GM23338 (cell line): ENCODE measurements around the gene TMEM236. TPM values are rescaled to one million over a fixed set of nuclear protein-coding genes. Genes with fewer than 3 reads are reported as not detected.

Source experiments
- ATAC-seq: fragments of 200-7000 bp; cut with Tn5 transposase; 3 replicates; pipeline ENCODE4 v1.9.1; 2020
- DNase-seq: peaks from one replicate; pipeline ENCODE4 v3.0.0-alpha.2; 2015; ENCODE audit warnings: low spot score
- H2AFZ ChIP-seq: fragments of 200-600 bp; sonication (generic); 2 replicates; pipeline ENCODE4 v1.8.0; 2016; ENCODE audit warnings: antibody characterized with exemption, mild to moderate bottlenecking, moderate library complexity
- H3F3A ChIP-seq: fragments of 200-600 bp; sonication (generic); replicated peaks from 2 replicates; pipeline ENCODE4 v1.8.0; 2017; ENCODE audit warnings: antibody characterized with exemption, mixed run types, low read depth
- H3K27ac ChIP-seq: fragments of 200-600 bp; sonication (generic); 2 replicates; pipeline ENCODE4 v1.6.1; 2016; ENCODE audit warnings: low read depth
- H3K27me3 ChIP-seq: fragments of 200-600 bp; sonication (generic); 2 replicates; pipeline ENCODE4 v1.8.0; 2016; ENCODE audit warnings: mild to moderate bottlenecking, mixed run types, moderate library complexity; ENCODE audit not compliant: insufficient read depth
- H3K36me3 ChIP-seq: fragments of 200-600 bp; sonication (generic); 2 replicates; pipeline ENCODE4 v1.8.0; 2016; ENCODE audit warnings: mild to moderate bottlenecking; ENCODE audit not compliant: insufficient read depth
- H3K4me1 ChIP-seq: fragments of 200-600 bp; sonication (generic); 2 replicates; pipeline ENCODE4 v1.8.0; 2016; ENCODE audit warnings: mild to moderate bottlenecking, moderate library complexity; ENCODE audit not compliant: insufficient read depth
- H3K4me2 ChIP-seq: fragments of 200-600 bp; sonication (generic); 2 replicates; pipeline ENCODE4 v1.7.1; 2017; ENCODE audit warnings: mixed run types
- H3K4me3 ChIP-seq: fragments of 200-600 bp; sonication (generic); 2 replicates; pipeline ENCODE4 v1.6.1; 2016; ENCODE audit warnings: mixed run types
- H3K79me2 ChIP-seq: fragments of 200-600 bp; sonication (generic); replicated peaks from 2 replicates; pipeline ENCODE4 v1.8.0; 2017; ENCODE audit warnings: mild to moderate bottlenecking; ENCODE audit not compliant: insufficient read depth
- H3K9me2 ChIP-seq: fragments of 200-600 bp; sonication (generic); 2 replicates; pipeline ENCODE4 v1.8.0; 2017; ENCODE audit not compliant: insufficient read depth
- H4K20me1 ChIP-seq: fragments of 200-600 bp; sonication (generic); replicated peaks from 2 replicates; pipeline ENCODE4 v1.8.0; 2017; ENCODE audit warnings: mild to moderate bottlenecking; ENCODE audit not compliant: insufficient read depth
- H3K27ac Mint-ChIP-seq: 2 replicates; pipeline ENCODE4 v1.8.0; 2020; ENCODE audit warnings: inconsistent platforms, mild to moderate bottlenecking, moderate library complexity, mixed read lengths
- H3K27me3 Mint-ChIP-seq: 3 replicates; pipeline ENCODE4 v1.8.0; 2022; ENCODE audit warnings: low read depth, mild to moderate bottlenecking, moderate library complexity, mixed read lengths, inconsistent platforms; ENCODE audit not compliant: insufficient read depth, poor library complexity
- H3K36me3 Mint-ChIP-seq: 3 replicates; pipeline ENCODE4 v1.8.0; 2021; ENCODE audit warnings: low read depth, mild to moderate bottlenecking, inconsistent platforms, moderate library complexity, mixed read lengths
- H3K4me1 Mint-ChIP-seq: 3 replicates; pipeline ENCODE4 v1.8.0; 2020; ENCODE audit warnings: mild to moderate bottlenecking, inconsistent platforms, mixed read lengths
- H3K4me3 Mint-ChIP-seq: 3 replicates; pipeline ENCODE4 v1.8.0; 2021; ENCODE audit warnings: moderate library complexity, mild to moderate bottlenecking, inconsistent platforms, mixed read lengths
- H3K9me3 Mint-ChIP-seq: 3 replicates; pipeline ENCODE4 v1.8.0; 2020; ENCODE audit warnings: moderate library complexity, mild to moderate bottlenecking, inconsistent platforms, mixed read lengths
- CREB1 ChIP-seq: fragments of 250-450 bp; sonication (Bioruptor Pico); IDR thresholded peaks from 2 replicates; pipeline ENCODE4 v1.5.0; 2020; ENCODE audit warnings: low read depth, mild to moderate bottlenecking, moderate library complexity
- EZH2 ChIP-seq: fragments of 200-600 bp; sonication (generic); IDR thresholded peaks from one replicate; pipeline ENCODE4 v1.8.0; 2017; ENCODE audit warnings: antibody characterized with exemption, mild to moderate bottlenecking, low read depth; ENCODE audit not compliant: unreplicated experiment
- EZH2phosphoT487 ChIP-seq: fragments of 200-600 bp; sonication (generic); IDR thresholded peaks from one replicate; pipeline ENCODE4 v1.8.1; 2018; ENCODE audit warnings: antibody characterized with exemption; ENCODE audit not compliant: unreplicated experiment
- JUNB ChIP-seq: IDR thresholded peaks from one replicate; pipeline ENCODE4 v1.6.1; 2016; ENCODE audit warnings: antibody characterized with exemption; ENCODE audit not compliant: unreplicated experiment
- NANOG ChIP-seq: IDR thresholded peaks from 2 replicates; pipeline ENCODE4 v1.6.1; 2016; ENCODE audit warnings: antibody characterized with exemption, borderline replicate concordance
- POLR2AphosphoS5 ChIP-seq: IDR thresholded peaks from 2 replicates; pipeline ENCODE4 v1.6.1; 2016; ENCODE audit warnings: antibody characterized with exemption, low read depth
- STAT1 ChIP-seq: IDR thresholded peaks from one replicate; pipeline ENCODE4 v1.6.1; 2016; ENCODE audit warnings: antibody characterized with exemption; ENCODE audit not compliant: unreplicated experiment
- ZNF114 ChIP-seq: fragments of 250-450 bp; sonication (Bioruptor Pico); IDR thresholded peaks from 2 replicates; pipeline ENCODE4 v1.5.0; 2020; ENCODE audit warnings: mild to moderate bottlenecking, moderate library complexity
- ZNF331 ChIP-seq: fragments of 250-450 bp; sonication (Bioruptor Pico); IDR thresholded peaks from 2 replicates; pipeline ENCODE4 v1.5.0; 2020; ENCODE audit warnings: low read depth, mild to moderate bottlenecking, moderate library complexity
- polyA plus RNA-seq: library from polyadenylated mRNA; unstranded; fragments of >200 nt; fragmentation: Nextera tagmentation; extraction: Ambion mirVana; gene quantifications from 2 replicates; pipeline ENCODE4 v1.2.1, GENCODE V29; 2016
- total RNA-seq: library from RNA; depleted of rRNA; stranded (reverse); fragments of >200 nt; shearing (Covaris generic); gene quantifications from 2 replicates; pipeline ENCODE4 v1.2.3, GENCODE V29; 2014
- TF ChIP-seq, protein P1 (sequence below): IDR thresholded peaks from 2 replicates; pipeline ENCODE4 v1.6.1; 2016; ENCODE audit warnings: antibody characterized with exemption
- TF ChIP-seq, protein P2 (sequence below): fragments of 250-450 bp; sonication (Bioruptor Pico); IDR thresholded peaks from 2 replicates; pipeline ENCODE4 v1.5.0; 2020; ENCODE audit warnings: mild to moderate bottlenecking, moderate library complexity
- TF ChIP-seq, protein P3 (sequence below), 2 experiments: fragments of 200-600 bp in 1 of 2; sonication (generic) in 1 of 2; conservative IDR thresholded peaks; 2 replicates each; pipeline versions ENCODE4 v1.5.1 to v1.6.1; 2016 to 2017; ENCODE audit warnings: antibody characterized with exemption in 2 of 2, low read depth in 2 of 2, mild to moderate bottlenecking in 2 of 2, moderate library complexity in 1 of 2

The TMEM236 gene
- total and polyA plus RNA-seq, 2 experiments from 2014 or later: 0.03 TPM

DNA sequence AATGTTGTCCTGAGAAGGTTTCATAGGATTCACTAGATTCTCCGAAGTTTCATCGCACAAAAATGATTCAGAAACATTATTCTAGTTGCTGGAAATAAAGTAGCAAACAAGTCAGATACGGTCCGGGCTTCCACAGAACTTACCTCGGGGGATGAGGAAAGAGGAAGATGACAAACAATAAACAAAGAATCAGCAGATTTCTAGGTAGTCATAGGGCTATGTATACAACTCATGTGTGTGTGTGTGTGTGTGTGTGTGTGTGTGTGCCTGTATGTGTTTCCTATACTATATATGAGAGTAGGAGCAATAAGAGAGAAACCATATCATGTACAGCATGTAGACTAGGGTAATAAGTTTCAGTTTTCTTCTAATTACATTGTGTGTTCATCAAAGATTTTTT is 16.5 kb downstream of the TMEM236 start (continued):
- TF ChIP-seq EZH2: no peak
- TF ChIP-seq STAT1: no peak
- TF ChIP-seq CREB1: no peak

DNA sequence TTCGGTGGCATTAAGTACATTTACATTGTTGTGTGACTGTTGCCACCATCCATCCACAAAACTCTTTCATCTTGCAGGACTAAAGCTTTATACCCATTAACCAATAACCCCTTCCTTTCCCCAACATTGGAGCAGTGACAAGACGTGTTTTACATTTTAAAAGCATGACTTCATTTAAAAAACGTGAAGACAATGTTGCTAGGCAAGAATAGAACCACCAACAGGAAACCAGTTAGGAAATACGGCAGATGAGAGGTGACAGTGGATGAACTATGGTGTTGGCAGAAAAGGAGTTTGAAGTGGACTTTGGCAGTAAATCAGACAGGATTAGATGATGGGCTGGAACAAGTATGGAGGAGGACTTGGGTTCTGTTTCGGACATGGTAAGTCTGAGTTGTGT is 17.0 kb downstream of the TMEM236 start:
- no peak overlapping the region; the same call in 1 of the 2 replicates for H3K4me2 ChIP-seq
- peaks cover 11% of the 10 kb centered on the region; the same call in 1 of the 2 replicates for H3K9me2 ChIP-seq
- H3K4me3 ChIP-seq: no peak overlapping the region
- H4K20me1 ChIP-seq: no peaks in the 10 kb centered on the region
- peaks cover 7% of the 10 kb centered on the region; the same call in 2 of the 3 replicates for H3K4me1 Mint-ChIP-seq
- no peaks in the 10 kb centered on the region for H3F3A ChIP-seq
- DNase-seq (no peak), ATAC-seq (no peak)
- no peaks in the 10 kb centered on the region for H3K36me3 ChIP-seq
- no peak overlapping the region for H3K27ac Mint-ChIP-seq
- peaks cover 12% of the 10 kb centered on the region; the same call in 2 of the 3 replicates for H3K9me3 Mint-ChIP-seq
- peaks cover 23% of the 10 kb centered on the region for H3K27me3 Mint-ChIP-seq
- no peaks in the 10 kb centered on the region for H3K79me2 ChIP-seq
- TF ChIP-seq ZNF114 (CRISPR knock-in tag) (no peak), EZH2phosphoT487 (no peak)
- peaks cover 32% of the 10 kb centered on the region for H3K27me3 ChIP-seq
- no peak overlapping the region for H3K27ac ChIP-seq
- peaks cover 2% of the 10 kb centered on the region; the same call in 1 of the 3 replicates for H3K36me3 Mint-ChIP-seq
- H3K4me1 ChIP-seq: peaks cover 6% of the 10 kb centered on the region; the same call in 1 of the 2 replicates
- no peak overlapping the region for H2AFZ ChIP-seq
- H3K4me3 Mint-ChIP-seq: no peak overlapping the region

DNA sequence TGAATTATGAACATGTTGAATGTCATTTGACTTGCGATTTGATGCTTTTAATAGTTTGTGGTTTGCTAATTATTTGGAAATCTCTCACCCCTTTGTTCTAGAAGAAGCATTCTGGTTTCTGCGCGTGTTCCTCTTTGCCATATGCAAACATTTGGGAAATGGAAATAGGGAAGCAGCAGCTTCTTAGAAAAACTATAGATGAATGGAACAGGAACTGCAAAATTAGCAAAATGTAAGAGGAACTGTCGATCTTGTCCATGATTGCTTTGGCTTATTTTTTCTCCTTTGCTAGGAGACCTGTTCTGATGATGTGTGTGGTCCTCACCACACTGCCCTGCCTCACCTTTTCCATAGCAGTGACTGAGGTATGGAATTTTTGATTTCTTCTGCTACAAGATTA is 19.0 kb downstream of the TMEM236 start:
- Mint-ChIP-seq H3K27me3 (peaks cover 5% of the 10 kb centered on the region), H3K4me1 (no peaks in the 10 kb centered on the region), H3K36me3 (peaks cover 2% of the 10 kb centered on the region; the same call in 1 of the 3 replicates), H3K9me3 (peaks cover 8% of the 10 kb centered on the region; the same call in 2 of the 3 replicates), H3K27ac (no peak overlapping the region), H3K4me3 (no peak overlapping the region)
- H3K27me3 ChIP-seq: peaks cover 12% of the 10 kb centered on the region
- no peak overlapping the region for H3K4me3 ChIP-seq
- H3F3A ChIP-seq: no peaks in the 10 kb centered on the region
- no peak for ATAC-seq
- H2AFZ ChIP-seq: no peak overlapping the region
- no peak overlapping the region for H3K27ac ChIP-seq
- H3K79me2 ChIP-seq: no peaks in the 10 kb centered on the region
- no peak for DNase-seq
- no peak overlapping the region for H3K4me2 ChIP-seq
- peaks cover 5% of the 10 kb centered on the region; the same call in 1 of the 2 replicates for H3K4me1 ChIP-seq
- no peaks in the 10 kb centered on the region for H4K20me1 ChIP-seq
- peaks cover 11% of the 10 kb centered on the region; the same call in 1 of the 2 replicates for H3K9me2 ChIP-seq
- H3K36me3 ChIP-seq: no peaks in the 10 kb centered on the region
- TF ChIP-seq, protein P1, sequence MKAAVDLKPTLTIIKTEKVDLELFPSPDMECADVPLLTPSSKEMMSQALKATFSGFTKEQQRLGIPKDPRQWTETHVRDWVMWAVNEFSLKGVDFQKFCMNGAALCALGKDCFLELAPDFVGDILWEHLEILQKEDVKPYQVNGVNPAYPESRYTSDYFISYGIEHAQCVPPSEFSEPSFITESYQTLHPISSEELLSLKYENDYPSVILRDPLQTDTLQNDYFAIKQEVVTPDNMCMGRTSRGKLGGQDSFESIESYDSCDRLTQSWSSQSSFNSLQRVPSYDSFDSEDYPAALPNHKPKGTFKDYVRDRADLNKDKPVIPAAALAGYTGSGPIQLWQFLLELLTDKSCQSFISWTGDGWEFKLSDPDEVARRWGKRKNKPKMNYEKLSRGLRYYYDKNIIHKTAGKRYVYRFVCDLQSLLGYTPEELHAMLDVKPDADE: no peak
- TF ChIP-seq EZH2phosphoT487: no peak
- no peak for TF ChIP-seq STAT1
- no peak for TF ChIP-seq ZNF114 (CRISPR knock-in tag)
- no peak for TF ChIP-seq EZH2
- TF ChIP-seq CREB1: no peak
- no peak for TF ChIP-seq POLR2AphosphoS5
- TF ChIP-seq, protein P2, sequence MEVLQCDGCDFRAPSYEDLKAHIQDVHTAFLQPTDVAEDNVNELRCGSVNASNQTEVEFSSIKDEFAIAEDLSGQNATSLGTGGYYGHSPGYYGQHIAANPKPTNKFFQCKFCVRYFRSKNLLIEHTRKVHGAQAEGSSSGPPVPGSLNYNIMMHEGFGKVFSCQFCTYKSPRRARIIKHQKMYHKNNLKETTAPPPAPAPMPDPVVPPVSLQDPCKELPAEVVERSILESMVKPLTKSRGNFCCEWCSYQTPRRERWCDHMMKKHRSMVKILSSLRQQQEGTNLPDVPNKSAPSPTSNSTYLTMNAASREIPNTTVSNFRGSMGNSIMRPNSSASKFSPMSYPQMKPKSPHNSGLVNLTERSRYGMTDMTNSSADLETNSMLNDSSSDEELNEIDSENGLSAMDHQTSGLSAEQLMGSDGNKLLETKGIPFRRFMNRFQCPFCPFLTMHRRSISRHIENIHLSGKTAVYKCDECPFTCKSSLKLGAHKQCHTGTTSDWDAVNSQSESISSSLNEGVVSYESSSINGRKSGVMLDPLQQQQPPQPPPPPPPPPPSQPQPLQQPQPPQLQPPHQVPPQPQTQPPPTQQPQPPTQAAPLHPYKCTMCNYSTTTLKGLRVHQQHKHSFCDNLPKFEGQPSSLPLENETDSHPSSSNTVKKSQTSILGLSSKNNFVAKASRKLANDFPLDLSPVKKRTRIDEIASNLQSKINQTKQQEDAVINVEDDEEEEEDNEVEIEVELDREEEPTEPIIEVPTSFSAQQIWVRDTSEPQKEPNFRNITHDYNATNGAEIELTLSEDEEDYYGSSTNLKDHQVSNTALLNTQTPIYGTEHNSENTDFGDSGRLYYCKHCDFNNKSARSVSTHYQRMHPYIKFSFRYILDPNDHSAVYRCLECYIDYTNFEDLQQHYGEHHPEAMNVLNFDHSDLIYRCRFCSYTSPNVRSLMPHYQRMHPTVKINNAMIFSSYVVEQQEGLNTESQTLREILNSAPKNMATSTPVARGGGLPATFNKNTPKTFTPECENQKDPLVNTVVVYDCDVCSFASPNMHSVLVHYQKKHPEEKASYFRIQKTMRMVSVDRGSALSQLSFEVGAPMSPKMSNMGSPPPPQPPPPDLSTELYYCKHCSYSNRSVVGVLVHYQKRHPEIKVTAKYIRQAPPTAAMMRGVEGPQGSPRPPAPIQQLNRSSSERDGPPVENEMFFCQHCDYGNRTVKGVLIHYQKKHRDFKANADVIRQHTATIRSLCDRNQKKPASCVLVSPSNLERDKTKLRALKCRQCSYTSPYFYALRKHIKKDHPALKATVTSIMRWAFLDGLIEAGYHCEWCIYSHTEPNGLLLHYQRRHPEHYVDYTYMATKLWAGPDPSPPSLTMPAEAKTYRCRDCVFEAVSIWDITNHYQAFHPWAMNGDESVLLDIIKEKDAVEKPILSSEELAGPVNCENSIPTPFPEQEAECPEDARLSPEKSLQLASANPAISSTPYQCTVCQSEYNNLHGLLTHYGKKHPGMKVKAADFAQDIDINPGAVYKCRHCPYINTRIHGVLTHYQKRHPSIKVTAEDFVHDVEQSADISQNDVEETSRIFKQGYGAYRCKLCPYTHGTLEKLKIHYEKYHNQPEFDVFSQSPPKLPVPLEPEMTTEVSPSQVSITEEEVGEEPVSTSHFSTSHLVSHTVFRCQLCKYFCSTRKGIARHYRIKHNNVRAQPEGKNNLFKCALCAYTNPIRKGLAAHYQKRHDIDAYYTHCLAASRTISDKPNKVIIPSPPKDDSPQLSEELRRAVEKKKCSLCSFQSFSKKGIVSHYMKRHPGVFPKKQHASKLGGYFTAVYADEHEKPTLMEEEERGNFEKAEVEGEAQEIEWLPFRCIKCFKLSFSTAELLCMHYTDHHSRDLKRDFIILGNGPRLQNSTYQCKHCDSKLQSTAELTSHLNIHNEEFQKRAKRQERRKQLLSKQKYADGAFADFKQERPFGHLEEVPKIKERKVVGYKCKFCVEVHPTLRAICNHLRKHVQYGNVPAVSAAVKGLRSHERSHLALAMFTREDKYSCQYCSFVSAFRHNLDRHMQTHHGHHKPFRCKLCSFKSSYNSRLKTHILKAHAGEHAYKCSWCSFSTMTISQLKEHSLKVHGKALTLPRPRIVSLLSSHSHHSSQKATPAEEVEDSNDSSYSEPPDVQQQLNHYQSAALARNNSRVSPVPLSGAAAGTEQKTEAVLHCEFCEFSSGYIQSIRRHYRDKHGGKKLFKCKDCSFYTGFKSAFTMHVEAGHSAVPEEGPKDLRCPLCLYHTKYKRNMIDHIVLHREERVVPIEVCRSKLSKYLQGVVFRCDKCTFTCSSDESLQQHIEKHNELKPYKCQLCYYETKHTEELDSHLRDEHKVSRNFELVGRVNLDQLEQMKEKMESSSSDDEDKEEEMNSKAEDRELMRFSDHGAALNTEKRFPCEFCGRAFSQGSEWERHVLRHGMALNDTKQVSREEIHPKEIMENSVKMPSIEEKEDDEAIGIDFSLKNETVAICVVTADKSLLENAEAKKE (CRISPR knock-in tag): no peak
- no peak for TF ChIP-seq JUNB
- TF ChIP-seq NANOG: no peak
- no peak for TF ChIP-seq ZNF331 (CRISPR knock-in tag)
- TF ChIP-seq, protein P3, sequence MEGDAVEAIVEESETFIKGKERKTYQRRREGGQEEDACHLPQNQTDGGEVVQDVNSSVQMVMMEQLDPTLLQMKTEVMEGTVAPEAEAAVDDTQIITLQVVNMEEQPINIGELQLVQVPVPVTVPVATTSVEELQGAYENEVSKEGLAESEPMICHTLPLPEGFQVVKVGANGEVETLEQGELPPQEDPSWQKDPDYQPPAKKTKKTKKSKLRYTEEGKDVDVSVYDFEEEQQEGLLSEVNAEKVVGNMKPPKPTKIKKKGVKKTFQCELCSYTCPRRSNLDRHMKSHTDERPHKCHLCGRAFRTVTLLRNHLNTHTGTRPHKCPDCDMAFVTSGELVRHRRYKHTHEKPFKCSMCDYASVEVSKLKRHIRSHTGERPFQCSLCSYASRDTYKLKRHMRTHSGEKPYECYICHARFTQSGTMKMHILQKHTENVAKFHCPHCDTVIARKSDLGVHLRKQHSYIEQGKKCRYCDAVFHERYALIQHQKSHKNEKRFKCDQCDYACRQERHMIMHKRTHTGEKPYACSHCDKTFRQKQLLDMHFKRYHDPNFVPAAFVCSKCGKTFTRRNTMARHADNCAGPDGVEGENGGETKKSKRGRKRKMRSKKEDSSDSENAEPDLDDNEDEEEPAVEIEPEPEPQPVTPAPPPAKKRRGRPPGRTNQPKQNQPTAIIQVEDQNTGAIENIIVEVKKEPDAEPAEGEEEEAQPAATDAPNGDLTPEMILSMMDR (conservative IDR thresholded peaks at IDR 0.05; ENCODE audit: low read depth in 2 of 2): no peak
